Lung microvascular endothelial cell (primary cell): ENCODE results near the gene UBR1. TPM values are rescaled to one million over a fixed set of nuclear protein-coding genes. Genes with fewer than 3 reads are reported as not detected.
A peak's percentile ranks its signal among the peaks of the same experiment; 100 is the strongest.
"Not testable (repeated sequence)": the region's sequence is repeated elsewhere in the genome, so short reads cannot be mapped to it uniquely, and the experiment has no call there.

Source experiments
- DNase-seq, 2 donors: peaks; one replicate each; pipeline versions ENCODE4 v3.0.0 to v3.0.0-alpha.2; 2010; ENCODE audit warnings: low read depth in 2 of 2
- total RNA-seq: library from RNA; depleted of rRNA; stranded (reverse); fragments of >200 nt; gene quantifications from 2 replicates; pipeline ENCODE4 v1.2.1, GENCODE V29; 2014

Gene UBR1
- total RNA-seq = 31.4 and 46.2 TPM in 2 replicates

DNA sequence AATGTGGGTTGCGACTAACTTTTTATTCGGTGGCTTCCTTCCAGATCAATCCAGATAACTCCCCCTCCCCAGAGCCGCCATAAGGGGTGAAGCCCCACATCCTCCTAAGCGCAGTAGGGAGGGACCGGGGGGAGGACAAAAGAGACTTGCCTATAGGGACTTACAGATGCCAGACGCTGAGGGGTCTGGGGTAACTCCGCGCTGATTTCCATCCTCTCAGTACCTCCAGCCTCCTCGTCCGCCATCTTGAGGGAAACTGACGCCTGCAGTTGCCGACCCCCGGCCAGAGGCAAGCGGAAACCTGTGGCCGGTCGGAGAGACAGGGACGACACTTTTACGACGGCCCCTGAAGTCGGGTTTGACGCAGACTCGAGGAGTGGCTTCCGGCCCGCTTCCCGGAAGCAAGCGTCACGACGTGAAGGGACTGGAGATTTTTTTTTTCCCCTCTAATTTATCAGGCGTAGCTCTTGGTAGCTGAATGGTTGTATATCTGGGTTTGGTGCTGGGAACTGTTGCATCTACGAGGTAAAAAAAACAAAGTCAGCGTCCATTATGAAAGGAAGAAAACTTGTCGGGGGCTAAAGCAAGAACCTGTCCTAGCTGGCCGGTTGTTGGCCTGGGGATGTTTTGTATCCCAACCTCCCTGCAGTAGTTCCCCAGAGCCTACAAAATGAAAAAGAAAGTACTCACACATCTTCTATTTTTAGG lies at the start of gene UBR1:
TSS of gene UBR1 (minus strand) at position 261 of the 708 bp plus-strand sequence. CDS start at position 245, 16 bp downstream.
- DNase-seq = peak; percentile 95 to 96

DNA sequence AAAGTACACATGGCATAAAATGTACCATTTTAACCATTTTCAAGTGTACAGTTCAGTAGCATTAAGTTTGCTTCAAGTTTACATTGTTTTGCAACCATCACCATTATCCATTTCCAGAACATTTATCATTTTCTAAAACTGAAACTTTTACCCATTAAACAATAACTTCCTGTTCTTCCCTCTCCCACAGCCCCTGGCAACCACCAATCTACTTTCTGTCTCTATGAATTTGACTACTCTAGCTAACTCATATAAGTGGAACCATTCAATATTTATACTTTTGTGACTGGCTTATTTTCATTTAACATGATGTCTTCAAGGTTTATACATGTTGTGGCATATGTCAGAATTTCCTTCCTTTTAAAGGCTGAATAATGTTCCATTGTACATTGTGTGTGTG lies 47.4 kb upstream of the UBR1 start:
- peak in 1 of 2 donors; percentile 43 for DNase-seq

DNA sequence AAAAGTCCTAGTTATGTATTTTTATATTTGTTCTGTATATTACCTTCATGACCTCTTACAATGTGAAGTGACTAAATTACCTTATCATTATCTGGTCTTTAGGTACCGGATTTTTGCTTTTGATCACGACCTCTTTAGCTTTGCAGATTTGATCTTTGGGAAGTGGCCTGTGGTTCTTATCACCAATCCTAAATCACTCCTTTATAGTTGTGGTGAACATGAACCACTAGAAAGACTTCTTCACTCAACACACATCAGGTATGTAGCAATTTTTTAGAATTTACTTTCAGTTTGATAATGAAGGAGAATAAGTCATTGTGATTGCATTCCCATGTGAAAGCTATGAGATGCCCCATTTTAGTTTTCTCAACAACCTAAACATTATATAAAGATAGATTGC lies 45.9 kb upstream of the UBR1 start:
- DNase-seq = no peak

DNA sequence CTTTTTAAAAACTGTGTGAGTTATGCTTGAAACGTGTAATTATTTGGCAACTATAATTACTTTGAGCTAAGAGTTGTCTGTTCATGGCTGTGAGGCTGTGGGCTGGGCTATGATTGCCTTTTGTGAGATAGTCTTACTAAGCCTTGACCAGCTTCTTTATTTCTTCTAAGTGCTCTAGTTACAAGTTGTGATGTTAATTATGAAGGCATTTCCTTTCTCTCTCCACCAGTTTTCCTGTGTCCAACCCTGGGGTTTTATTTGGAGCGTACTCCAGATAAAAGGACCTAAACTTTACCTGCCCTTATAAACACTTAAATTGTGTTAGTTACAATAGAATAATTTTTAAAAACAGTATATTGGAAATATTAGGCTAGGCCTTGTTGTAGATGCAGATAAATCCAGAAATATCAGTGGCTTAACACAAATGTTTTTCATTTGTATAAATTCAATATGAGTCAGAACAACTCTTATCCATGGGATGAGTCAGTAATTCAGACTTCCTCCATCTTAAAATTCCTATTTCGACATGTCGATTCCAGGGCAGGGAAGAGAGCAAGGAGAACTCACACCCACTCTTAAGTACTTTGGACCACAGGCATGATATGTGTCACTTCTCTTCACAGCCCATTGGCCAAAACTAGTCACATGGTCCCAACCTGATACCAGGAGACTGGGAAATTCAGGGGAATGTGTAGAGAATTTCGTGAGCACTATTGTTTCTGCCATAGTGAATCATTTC lies 44.5 kb upstream of the UBR1 start:
- peak in 1 of 2 donors; percentile 88 for DNase-seq

DNA sequence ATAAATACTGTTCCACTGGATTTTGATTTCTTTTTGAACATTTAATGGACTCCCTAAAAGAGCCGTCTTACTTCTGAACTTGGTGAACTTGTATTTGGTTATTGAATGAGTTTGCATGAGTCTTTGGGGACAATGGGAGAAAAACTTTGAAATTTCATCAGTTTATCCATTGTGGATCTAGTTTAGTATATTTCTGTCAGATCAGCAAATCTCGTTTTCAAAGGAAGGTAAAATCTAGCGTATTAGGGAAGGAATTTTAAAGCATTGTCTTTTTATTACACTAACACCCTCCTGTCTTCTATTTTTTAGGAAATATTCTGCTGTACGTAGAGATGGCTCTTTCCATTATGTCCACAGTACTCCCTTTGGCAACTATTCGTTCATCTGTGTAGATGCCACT lies 40.3 kb upstream of the UBR1 start:
- DNase-seq = no peak

DNA sequence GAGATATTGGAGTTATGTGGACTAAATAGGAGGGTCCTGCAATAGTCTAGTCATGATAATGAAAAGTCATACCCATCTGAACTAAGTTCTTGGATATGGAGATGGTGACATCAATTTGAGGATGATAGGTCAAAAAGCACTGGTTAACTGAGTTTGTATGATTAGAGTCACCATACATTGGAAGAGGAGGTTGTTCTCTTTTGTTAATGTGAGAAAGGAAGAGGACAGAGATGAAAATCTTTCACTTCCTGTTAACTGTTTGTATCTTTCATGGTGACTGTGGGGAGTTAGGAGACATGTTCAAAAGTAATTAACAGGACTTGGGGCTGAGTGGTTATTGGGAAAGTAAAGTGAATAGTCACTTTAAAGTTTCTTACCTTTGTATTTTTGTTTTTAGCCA lies 38.7 kb upstream of the UBR1 start:
- DNase-seq = no peak

DNA sequence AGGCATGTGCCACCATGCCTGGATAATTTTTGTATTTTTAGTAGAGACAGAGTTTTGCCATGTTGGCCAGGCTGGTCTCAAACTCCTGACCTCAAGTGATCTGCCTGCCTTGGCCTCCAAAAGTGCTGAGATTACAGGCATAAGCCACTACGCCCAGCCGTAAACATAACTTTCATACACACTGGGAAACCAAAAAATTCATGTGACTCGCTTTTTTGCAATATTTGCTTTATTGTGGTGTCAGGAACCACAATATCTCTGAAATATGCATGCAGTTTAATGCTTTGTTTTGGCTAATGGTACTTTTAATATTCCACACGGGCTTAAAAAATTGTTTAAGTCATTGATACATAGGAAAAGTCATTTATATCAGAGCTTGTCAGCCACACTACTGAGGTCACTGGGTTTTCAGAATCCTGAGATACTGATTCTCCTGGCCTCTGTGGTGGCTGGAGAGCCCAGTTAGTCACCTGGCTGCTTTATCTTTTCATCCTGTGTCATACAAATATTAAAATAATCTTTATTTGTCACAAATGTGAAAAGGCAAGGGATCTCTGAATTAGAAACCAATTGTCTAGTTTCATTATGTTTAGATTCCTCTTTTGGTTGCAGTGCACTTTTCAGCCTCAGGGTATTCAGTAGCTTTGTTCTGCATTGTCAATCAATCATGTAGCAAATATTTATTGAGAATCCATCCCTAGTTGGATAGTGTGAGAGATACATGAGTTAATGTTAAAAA lies 37.5 kb upstream of the UBR1 start:
- no peak for DNase-seq

DNA sequence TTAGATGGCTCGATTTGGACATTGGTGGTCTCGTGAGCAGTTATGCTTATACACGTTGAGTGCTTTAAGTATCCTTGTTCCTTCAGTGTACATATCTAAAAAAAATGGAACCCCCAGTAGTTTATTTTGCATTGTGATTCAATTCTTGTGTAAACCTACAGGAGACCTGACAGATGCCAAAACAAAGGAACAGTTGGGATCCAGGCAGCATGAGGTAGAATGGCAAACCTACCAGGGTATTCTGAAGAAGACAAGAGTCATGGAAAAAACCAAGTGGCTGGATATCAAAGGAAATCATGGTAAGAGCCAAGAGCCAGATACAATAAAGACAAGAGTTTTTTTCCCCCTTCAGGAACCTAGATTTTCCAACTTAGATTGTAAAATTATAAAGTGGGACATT lies 29.5 kb upstream of the UBR1 start:
- DNase-seq = no peak

DNA sequence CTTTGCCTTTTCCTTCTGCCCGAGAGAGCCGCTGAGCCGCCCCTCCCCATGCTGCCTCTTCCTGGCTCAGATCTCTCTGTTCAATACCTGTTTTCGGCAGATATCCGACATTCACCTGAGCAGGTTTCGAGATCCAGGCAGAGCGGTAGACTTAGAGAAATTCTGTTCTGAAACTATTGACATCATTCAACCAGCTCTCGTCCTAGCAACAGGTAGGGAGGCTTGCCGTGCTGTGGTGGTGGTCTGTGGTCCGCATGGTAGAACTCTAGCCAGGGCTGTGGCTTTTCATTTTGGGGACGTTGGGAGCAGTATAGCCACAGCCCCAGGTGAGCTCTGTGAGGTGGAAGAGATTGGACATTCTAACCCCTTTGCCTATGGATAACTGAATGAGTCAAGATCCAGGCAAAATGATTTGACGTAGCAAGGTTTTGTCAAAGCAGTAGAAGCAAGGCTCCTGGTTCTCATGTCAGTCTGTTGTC lies 28.4 kb upstream of the UBR1 start:
- no peak for DNase-seq

DNA sequence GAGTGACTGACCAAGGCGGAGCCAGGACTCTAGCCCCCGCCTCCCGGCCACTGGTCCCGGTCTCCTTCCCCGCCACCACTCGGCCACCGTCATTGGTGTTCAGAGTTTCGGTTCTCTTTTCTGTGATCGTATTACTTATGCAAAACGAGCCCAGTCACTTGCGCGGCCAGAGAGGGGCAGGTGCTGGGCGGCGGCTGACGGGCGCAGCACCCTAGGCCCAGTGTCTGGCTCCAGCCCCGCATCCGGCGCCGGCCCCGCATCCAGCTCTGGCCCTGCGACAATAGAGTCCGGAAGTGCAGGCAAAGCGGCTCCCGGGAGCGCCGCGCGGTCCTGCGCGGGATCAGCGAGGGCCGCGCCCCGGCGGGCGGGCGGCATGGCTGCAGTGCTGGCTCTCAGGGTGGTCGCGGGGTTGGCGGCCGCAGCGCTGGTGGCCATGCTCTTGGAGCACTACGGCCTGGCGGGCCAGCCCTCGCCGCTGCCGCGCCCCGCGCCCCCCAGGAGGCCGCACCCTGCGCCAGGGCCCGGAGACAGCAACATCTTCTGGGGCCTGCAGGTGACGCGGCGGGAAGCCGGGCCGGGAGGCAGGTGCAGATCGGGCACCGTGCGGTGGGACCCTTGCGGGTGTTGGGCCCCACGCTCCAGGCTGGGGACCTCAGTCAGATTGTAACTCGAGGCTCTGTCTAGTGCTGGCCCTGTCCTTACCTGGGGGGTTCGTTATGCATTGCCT lies 27.8 kb upstream of the UBR1 start, which contains the start of gene TMEM62:
TSS of gene TMEM62 (plus strand) at position 157 of the 727 bp plus-strand sequence. CDS start at position 374, 217 bp downstream.
- DNase-seq = peak; percentile 66 to 78

DNA sequence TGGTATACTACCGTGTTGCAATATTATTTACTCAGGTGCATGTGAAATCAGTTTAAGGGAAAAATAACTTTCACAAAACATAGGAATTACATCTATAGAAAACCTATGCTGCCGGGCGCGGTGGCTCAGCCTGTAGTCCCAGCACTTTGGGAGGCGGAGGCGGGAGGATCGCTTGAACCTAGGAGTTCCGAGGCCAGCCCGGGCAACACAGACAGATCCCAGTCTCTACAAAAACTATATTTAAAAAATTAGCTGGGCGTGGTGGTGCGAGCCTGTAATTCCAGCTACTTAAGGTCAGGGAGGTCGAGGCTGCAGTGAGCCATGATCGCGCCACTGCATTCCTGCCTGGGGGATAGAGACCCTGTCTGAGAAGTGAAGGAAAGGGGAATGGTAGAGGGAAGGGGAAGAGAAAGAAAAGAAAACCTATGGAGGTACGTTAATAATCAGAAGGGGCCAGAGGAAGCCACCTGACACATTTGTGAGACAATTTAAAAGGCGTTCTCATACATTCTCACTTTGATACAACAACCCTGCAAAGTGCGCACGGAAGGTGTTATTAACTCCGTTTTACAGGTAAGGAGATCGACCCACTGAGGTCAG lies 27.1 kb upstream of the UBR1 start:
- DNase-seq = peak in 1 of 2 donors; percentile 12

DNA sequence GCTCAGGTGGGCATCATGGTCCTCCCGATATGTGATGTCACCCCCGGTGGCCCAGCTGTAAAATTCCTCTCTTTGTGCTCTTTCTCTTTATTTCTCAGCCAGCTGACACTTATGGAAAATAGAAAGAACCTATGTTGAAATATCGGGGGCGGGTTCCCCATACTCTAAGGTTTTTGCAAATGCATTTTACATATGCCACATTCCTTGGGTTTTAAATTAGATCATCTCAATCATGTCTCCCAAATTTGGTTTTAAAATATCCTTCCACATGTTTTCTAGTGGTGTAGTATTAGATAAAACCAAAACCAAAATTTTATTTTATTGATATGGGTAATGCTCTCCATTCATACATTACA lies 23.1 kb upstream of the UBR1 start:
- no peak for DNase-seq

DNA sequence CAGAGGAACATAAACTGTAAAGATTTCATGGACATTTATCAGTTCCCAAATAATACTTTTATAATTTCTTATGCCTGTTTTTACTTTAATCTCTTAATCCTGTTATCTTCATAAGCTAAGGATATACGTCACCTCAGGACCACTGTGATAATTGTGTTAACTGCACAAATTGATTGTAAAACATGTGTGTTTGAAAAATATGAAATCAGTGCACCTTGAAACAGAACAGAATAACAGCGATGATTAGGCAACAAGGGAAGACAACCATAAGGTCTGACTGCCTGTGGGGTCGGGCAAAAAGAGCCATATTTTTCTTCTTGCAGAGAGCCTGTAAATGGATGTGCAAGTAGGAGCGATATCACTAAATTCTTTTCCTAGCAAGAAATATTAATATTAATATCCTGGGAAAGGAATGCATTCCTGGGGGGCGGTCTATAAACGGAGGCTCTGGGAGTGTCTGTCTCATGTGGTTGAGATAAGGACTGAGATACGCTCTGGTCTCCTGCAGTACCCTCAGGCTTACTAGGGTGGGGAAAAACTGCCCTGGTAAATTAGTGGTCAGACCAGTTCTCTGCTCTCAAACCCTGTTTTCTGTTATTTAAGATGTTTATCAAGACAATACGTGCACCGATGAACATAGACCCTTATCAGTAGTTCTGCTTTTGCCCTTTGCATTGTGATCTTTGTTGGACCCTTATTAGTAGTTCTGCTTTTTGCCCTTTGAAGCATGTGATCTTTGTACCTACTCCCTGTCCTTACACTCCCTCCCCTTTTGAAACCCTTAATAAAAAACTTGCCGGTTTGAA lies 22.5 kb upstream of the UBR1 start:
- DNase-seq = not testable (repeated sequence)

DNA sequence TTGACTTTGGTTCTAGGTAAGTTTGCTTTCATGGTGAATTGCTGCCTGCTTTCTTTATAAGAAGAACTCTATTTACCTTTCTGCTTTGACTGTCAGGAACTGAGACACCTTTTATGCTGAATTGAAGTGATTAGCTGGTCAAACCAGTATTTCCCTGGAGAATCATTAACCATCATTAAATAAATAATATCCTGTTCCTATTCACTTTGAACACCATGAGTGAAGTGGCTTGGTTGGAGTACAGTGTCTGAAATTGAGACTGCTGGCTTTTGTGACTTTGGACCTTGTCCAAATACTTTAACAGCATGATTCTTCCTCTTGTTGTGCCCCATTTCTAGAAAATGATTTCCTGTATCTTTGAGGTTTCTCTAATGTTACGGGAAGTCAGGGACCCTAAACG lies 21.9 kb upstream of the UBR1 start:
- DNase-seq = no peak

DNA sequence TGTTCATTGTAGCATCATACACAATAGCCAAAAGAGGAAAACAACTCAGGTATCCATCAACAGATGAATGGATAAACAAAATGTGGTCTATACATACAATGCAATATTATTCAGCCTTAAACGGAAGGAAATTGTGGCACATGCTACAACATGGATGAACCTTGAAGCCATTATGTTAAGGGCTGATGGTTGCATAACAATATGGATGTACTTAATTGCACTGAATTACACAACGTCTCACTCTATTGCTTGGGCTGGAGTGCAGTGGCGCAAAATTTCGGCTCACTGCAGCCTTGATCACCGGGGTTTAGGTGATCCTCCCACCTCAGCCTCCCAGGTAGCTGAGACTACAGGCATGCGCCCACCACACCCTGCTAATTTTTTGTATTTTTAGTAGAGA lies 20.5 kb upstream of the UBR1 start:
- no peak for DNase-seq

DNA sequence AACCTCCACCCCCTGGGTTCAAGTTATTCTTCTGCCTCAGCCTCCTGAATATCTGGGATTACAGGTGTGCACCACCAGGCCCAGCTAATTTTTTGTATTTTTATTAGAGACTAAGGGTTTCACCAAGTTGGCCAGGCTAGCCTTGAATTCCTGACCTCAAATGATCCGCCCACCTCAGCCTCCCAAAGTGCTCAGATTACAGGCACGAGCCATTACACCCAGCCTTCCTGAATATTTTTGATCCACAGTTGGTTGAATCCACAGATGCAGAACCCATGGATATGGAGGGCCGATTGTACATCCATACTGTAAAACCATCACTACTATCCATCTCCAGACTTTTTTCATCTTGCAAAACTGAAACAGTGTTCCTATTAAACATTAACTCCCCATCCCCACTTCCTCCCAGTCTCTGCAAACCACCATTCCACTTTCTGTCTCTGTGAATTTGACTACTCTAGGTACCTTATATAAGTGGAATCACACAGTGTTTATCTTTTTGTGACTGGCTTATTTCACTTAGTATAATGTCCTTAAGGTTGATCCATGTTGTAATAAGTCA lies 19.3 kb upstream of the UBR1 start:
- no peak for DNase-seq

DNA sequence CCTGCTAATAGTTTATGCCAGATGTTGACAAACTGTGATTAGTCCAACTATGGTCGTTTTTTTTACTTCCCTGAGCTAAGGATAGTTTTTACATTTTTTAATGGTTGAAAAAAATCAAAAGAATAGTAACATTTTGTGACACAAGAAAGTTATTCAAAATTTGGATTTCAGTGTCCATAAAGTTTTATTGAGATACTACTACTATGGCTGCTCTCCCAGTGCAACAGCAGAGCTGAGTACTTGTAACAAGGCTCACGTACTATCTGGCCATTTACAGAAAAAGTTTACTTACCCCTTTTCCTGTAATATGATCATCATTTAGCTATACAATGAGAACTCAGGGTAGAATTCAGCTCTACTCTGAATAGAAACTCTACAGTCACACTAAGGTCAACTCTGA lies 16.0 kb upstream of the UBR1 start:
- DNase-seq = no peak

DNA sequence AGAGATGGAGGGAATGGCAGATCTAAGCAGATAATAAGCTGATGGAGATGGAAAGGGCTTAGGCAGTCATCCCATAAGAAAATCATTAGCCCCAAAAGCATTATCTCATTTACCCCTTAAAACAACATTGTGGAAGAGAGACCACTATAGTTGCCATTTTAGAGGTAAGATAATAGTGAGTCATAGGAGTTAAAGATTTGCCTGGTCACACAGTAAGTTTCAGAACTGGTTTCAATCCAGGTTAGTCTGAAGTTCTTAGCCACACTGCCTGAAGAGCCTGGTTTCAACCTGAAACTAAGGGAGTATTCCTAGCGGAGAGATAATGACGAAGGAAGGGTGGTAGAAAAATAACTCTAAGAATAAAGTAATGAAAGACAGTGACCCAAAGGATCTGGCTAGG lies 13.0 kb upstream of the UBR1 start:
- DNase-seq = no peak

DNA sequence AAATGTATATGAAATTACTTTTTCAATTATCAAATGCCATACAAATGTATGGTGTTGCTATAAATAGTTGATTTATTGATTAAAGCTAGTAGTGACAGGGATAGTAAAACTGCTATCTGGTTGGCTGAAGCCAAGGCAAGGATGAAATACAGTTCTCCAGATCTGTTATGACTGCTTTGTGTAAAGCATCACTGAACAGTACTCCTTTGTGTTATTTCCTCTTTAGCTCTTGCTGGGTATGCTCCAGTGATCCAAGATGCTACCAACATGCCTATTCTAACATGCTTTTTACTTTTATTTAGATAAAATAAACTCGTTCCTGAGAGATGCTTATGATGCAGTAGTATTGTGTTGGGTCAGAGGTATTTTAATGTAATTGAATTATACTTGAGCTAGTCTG lies 12.4 kb upstream of the UBR1 start:
- DNase-seq = no peak

DNA sequence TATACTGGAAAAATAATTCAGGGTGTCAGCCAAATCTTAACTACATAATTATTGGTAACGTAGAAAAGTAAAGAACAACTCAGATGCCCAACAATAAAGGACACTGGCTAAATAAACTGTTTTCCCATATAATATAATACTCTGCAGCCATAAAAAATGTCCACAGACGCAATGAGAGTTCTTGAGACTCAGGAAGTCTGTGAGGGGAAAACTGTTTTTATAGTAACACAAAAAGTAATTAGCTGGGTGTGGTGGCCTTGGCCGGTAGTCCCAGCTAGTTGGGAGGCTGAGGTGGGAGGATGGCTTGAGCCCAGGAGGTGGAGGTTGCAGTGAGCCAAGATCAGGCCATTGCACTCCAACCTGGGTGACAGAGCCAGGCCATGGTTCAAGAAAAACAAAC lies 5.5 kb upstream of the UBR1 start:
- no peak for DNase-seq
